ENCODE measurements around the gene CCL20.

DNA sequence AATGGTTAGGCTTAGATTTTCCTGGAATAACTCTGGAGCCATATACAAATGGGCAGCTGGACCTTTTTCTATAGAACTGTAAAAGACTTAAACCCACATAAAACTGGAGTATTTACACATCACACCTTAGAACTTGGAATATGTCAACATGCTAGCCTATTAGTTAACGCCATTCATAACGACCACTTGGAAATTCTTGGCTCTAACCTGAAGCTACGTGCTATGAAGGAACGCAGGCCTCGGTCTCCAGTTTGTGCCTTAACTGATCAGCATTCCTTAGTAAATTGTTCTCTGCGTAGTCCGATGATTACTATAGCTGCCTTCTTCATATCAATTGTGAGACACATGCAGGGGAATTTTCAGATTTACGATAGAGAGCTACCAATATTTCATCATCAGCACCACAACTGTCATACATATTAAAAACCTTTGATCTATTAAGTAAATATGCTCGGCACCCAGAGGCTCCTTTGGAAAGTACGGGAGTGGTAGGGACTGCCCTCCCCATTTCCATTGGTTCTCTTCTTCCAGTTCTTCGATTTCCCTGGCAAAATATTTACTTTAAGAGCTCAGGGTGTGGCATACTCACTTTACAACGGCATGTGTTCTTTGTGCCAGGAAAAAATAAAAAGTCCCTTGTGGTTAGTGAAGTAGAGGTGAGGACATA lies 17.5 kb upstream of the CCL20 start:
- no peak for TF ChIP-seq POLR2A (IDR thresholded peaks at IDR 0.05)
- no peak for TF ChIP-seq CTCF (IDR thresholded peaks at IDR 0.05)

Measured in lower leg skin (tissue), 3 donors.